MM.1S (cell line): ENCODE data around the gene CPSF2.

Experiments
- DNase-seq: peaks from one replicate; pipeline ENCODE4 v3.0.0-alpha.2; 2015
- H2AFZ ChIP-seq: fragments of 300-600 bp; sonication (generic); 2 replicates; pipeline ENCODE4 v1.6.0; 2016; ENCODE audit warnings: antibody characterized with exemption, low read length
- H3F3A ChIP-seq: fragments of 300-600 bp; sonication (generic); 2 replicates; pipeline ENCODE4 v1.6.1; 2016; ENCODE audit warnings: mild to moderate bottlenecking, antibody characterized with exemption, low read length, moderate library complexity, mixed read lengths; ENCODE audit not compliant: insufficient read depth
- H3K27ac ChIP-seq: fragments of 300-600 bp; sonication (generic); 2 replicates; pipeline ENCODE4 v1.5.1; 2016; ENCODE audit warnings: mild to moderate bottlenecking, low read length
- H3K27me3 ChIP-seq: fragments of 300-600 bp; sonication (generic); replicated peaks from 2 replicates; pipeline ENCODE4 v1.6.0; 2016; ENCODE audit warnings: low read length; ENCODE audit not compliant: insufficient read depth
- H3K36me3 ChIP-seq: fragments of 300-600 bp; sonication (generic); replicated peaks from 2 replicates; pipeline ENCODE4 v1.6.1; 2016; ENCODE audit warnings: mild to moderate bottlenecking, low read length, mixed read lengths; ENCODE audit not compliant: insufficient read depth
- H3K4me1 ChIP-seq: fragments of 300-600 bp; sonication (generic); 2 replicates; pipeline ENCODE4 v1.6.1; 2016; ENCODE audit warnings: low read length, mixed read lengths
- H3K4me2 ChIP-seq: fragments of 300-600 bp; sonication (generic); 2 replicates; pipeline ENCODE4 v1.6.0; 2016; ENCODE audit warnings: low read depth, low read length
- H3K4me3 ChIP-seq: fragments of 300-600 bp; sonication (generic); 2 replicates; pipeline ENCODE4 v1.5.1; 2016; ENCODE audit warnings: low read length, mixed read lengths
- H3K79me2 ChIP-seq: fragments of 300-600 bp; sonication (generic); 2 replicates; pipeline ENCODE4 v1.6.1; 2016; ENCODE audit warnings: mixed run types, low read length, mixed read lengths
- H3K9ac ChIP-seq: fragments of 300-600 bp; sonication (generic); 2 replicates; pipeline ENCODE4 v1.6.1; 2016; ENCODE audit warnings: low read length, mixed read lengths
- H3K9me2 ChIP-seq: fragments of 300-600 bp; sonication (generic); replicated peaks from 2 replicates; pipeline ENCODE4 v1.6.1; 2016; ENCODE audit warnings: mild to moderate bottlenecking, low read length, mixed read lengths; ENCODE audit not compliant: insufficient read depth
- H3K9me3 ChIP-seq: fragments of 300-600 bp; sonication (generic); replicated peaks from 2 replicates; pipeline ENCODE4 v1.6.1; 2016; ENCODE audit warnings: mild to moderate bottlenecking, low read length, mixed read lengths; ENCODE audit not compliant: insufficient read depth
- H4K20me1 ChIP-seq: fragments of 300-600 bp; sonication (generic); 2 replicates; pipeline ENCODE4 v1.6.1; 2016; ENCODE audit warnings: mild to moderate bottlenecking, low read length, moderate library complexity, mixed read lengths; ENCODE audit not compliant: insufficient read depth
- CTCF ChIP-seq: fragments of 300-600 bp; sonication (generic); IDR thresholded peaks from 2 replicates; pipeline ENCODE4 v1.5.1; 2016; ENCODE audit warnings: antibody characterized with exemption, low read length, mixed read lengths
- EZH2 ChIP-seq: fragments of 300-600 bp; sonication (generic); optimal IDR thresholded peaks from 2 replicates; pipeline ENCODE3; 2017; ENCODE audit warnings: low read depth, mild to moderate bottlenecking, antibody characterized with exemption, low read length, mixed read lengths
- EZH2phosphoT487 ChIP-seq: fragments of 300-600 bp; sonication (generic); IDR thresholded peaks from 2 replicates; pipeline ENCODE4 v1.6.1; 2018; ENCODE audit warnings: antibody characterized with exemption, low read length

The CPSF2 gene

GRCh38 chr14:92203116-92203515 is 81.3 kb downstream of the CPSF2 start:
- Histone ChIP-seq H4K20me1 (no peaks in the 10 kb centered on the region), H3F3A (no peaks in the 10 kb centered on the region), H3K4me2 (no peak overlapping the region), H3K9me2 (no peaks in the 10 kb centered on the region), H3K27me3 (no peaks in the 10 kb centered on the region), H3K4me1 (no peaks in the 10 kb centered on the region), H3K79me2 (no peaks in the 10 kb centered on the region), H2AFZ (no peak overlapping the region), H3K27ac (no peak overlapping the region), H3K9me3 (no peaks in the 10 kb centered on the region), H3K9ac (no peak overlapping the region), H3K36me3 (no peaks in the 10 kb centered on the region), H3K4me3 (no peak overlapping the region)
- no peak for TF ChIP-seq EZH2phosphoT487
- TF ChIP-seq EZH2 = no peak
- no peak for DNase-seq

GRCh38 chr14:92204792-92205191 is 83.0 kb downstream of the CPSF2 start:
- Histone ChIP-seq H3K4me2 (no peak overlapping the region), H3K9me3 (no peaks in the 10 kb centered on the region), H3K9ac (no peak overlapping the region), H4K20me1 (no peaks in the 10 kb centered on the region), H3K27me3 (no peaks in the 10 kb centered on the region), H3K27ac (no peak overlapping the region), H3K9me2 (no peaks in the 10 kb centered on the region), H2AFZ (no peak overlapping the region), H3K4me1 (no peaks in the 10 kb centered on the region), H3K79me2 (no peaks in the 10 kb centered on the region), H3K4me3 (no peak overlapping the region), H3F3A (no peaks in the 10 kb centered on the region), H3K36me3 (no peaks in the 10 kb centered on the region)
- no peak for TF ChIP-seq EZH2
- TF ChIP-seq CTCF = no peak
- no peak for TF ChIP-seq EZH2phosphoT487
- DNase-seq = no peak

- Histone ChIP-seq H3K9ac (no peak overlapping the region), H3K27ac (no peak overlapping the region), H3K79me2 (no peaks in the 10 kb centered on the region), H3K4me2 (no peak overlapping the region), H3K4me1 (no peaks in the 10 kb centered on the region), H3K9me3 (no peaks in the 10 kb centered on the region), H3F3A (no peaks in the 10 kb centered on the region), H3K36me3 (no peaks in the 10 kb centered on the region), H3K9me2 (no peaks in the 10 kb centered on the region), H3K27me3 (no peaks in the 10 kb centered on the region), H4K20me1 (no peaks in the 10 kb centered on the region), H2AFZ (no peak overlapping the region), H3K4me3 (no peak overlapping the region)
- TF ChIP-seq EZH2 (no peak), EZH2phosphoT487 (no peak), CTCF (no peak)
- no peak for DNase-seq
Observed at GRCh38 chr14:92207012-92207927, 85.5 kb downstream of the CPSF2 start.

- Histone ChIP-seq H3K4me3 (no peak overlapping the region), H3K9me3 (no peaks in the 10 kb centered on the region), H4K20me1 (no peaks in the 10 kb centered on the region), H3K27me3 (no peaks in the 10 kb centered on the region), H3K9ac (no peak overlapping the region), H3K9me2 (no peaks in the 10 kb centered on the region), H3K4me2 (no peak overlapping the region), H2AFZ (no peak overlapping the region), H3K36me3 (no peaks in the 10 kb centered on the region), H3K79me2 (no peaks in the 10 kb centered on the region), H3K27ac (no peak overlapping the region), H3F3A (no peaks in the 10 kb centered on the region), H3K4me1 (no peaks in the 10 kb centered on the region)
- no peak for DNase-seq
- TF ChIP-seq CTCF (no peak), EZH2 (no peak), EZH2phosphoT487 (no peak)
Observed at GRCh38 chr14:92207928-92208265, 86.1 kb downstream of the CPSF2 start.
